HG03064 (cell line): ENCODE data around the gene WASF2.
"Not testable (repeated sequence)": the region's sequence is repeated elsewhere in the genome, so short reads cannot be mapped to it uniquely, and the experiment has no call there.

Source experiments
- ATAC-seq: cut with Tn5 transposase; IDR thresholded peaks from one replicate; pipeline ENCODE4 v1.9.1; 2021; ENCODE audit warnings: low read depth; ENCODE audit not compliant: unreplicated experiment

Gene WASF2, protein sequence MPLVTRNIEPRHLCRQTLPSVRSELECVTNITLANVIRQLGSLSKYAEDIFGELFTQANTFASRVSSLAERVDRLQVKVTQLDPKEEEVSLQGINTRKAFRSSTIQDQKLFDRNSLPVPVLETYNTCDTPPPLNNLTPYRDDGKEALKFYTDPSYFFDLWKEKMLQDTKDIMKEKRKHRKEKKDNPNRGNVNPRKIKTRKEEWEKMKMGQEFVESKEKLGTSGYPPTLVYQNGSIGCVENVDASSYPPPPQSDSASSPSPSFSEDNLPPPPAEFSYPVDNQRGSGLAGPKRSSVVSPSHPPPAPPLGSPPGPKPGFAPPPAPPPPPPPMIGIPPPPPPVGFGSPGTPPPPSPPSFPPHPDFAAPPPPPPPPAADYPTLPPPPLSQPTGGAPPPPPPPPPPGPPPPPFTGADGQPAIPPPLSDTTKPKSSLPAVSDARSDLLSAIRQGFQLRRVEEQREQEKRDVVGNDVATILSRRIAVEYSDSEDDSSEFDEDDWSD

DNA sequence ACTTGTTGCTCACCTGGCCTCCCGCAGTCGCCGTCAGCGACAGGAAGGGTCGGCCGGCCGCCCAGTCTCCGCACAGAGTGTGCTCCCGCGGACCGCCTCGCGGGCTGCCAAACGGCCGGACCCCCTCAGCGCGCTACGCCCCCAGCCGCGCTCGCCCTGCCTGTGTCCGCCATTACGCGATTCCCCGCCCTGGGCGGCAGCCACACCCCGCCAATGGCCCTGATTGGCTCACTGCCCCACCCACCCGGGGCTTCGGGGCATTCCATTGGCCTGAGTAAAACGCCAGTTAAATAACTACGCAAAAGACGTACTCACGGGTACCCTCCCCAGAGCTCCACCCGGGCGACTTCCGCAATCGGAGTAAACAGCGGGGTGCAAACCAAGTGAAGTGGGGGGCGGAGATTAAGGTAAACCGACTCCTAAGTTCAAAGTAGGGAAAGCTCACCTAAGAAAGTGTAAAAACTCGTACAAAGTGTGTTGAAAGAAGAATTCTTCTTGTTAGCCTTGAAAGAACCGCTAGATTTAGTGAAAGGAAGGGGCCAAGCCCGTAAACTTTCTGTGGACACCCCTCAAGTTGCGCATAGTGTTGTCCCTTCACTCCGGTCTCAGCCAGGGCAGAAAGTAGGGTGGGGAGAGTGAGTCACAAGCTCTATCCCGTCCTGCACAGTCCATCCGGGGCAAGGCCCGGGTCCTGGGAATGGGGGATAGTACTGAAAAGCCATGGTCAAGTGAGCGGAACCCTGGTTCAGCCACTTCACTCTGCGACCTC is at the start of gene WASF2:
Gene WASF2 (minus strand): TSS at position 195 of the 769 bp plus-strand sequence. CDS start 61,277 bp downstream, outside the sequence.
- peak; percentile 78 for ATAC-seq

DNA sequence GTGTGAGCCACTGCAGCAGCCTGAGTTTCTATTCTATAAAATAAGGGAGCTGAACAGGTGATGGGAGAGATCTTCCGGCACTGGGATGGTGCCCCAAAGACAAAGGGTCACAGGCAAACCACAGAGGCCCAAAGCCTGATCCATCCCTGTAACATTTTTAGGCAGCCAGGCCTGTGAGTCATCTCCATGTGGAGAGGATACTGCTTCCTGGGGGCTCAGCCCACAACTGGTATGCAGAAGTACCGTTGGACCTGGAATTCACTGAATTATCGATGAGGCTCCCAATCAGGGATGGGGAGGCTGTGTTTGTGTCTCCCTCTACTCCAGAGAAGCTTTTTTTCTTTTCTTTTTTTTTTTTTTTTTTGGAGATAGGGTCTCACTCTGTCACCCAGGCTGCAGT is 48.8 kb upstream of the WASF2 start:
- no peak for ATAC-seq

DNA sequence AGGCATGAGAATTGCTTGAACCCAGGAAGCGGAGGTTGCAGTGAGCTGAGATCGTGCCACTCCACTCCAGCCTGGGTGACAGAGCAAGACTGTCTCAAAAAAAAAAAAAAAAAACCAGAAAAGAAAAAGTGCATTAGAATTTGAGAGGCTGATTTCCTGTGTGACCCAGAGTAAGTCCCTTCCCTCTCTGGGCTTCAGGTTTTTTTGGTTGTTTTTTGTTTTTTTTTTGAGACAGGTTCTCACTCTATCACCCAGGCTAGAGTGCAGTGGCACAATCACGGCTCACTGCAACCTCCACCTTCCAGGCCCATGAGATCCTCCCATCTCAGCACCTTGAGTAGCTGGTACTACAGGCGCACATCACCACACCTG is 48.3 kb upstream of the WASF2 start:
- ATAC-seq: not testable (repeated sequence)

DNA sequence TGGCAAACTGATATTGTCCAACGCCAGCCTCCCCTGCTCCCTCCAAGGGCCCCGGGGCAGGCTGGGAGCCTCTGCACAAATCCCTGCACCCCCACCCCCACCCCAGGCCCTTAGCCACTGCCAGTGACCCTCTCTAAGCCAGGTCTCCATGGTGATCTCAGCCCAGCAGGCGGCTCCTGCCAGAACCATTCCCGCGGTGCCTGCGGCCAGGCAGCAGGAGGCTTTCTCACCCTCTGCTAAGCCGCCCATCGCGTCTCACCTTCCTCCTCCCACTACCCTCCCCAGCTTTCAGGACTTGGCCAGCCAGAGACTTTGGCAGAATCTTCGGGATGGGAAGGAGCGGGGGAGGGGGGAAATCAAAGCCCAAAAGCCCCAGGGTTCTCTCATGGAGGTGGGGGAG is 46.8 kb upstream of the WASF2 start:
- ATAC-seq: no peak

DNA sequence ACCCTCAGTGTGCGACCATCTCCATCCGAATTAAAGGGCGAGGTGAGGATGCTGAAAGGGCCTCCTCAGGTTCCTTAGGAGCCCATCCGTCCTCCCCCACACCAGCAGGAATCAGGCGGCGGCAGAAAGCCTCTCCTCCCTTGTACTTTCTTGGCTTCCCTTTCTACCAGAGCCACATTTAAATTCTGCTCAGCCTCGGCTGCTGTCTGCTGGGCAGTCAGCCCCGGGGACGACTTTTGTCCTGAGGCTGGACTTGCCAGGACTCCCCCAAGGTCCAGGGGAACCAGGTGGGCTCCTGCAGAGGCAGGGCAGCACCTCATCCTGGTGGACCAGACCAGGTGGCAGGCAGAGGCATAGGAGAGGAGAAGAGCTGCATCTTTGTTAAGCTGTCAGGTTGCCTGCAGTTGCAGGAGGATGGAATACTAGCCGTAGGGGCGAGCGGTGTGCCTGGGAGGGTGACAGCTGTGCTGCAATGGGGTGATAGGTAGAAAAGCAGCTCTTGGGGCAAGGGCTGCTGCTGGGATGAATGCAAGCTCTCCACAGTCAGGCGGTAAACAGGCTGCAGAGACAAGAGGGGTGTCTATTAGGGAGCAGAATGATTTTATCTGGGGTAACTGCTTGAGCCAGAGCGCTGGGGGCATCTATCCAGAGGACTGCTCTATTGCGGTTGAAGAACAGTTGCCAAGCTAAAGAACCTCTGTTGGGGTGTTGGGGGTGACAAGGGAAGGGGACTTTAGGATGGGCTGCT is 46.2 kb upstream of the WASF2 start:
- no peak for ATAC-seq

DNA sequence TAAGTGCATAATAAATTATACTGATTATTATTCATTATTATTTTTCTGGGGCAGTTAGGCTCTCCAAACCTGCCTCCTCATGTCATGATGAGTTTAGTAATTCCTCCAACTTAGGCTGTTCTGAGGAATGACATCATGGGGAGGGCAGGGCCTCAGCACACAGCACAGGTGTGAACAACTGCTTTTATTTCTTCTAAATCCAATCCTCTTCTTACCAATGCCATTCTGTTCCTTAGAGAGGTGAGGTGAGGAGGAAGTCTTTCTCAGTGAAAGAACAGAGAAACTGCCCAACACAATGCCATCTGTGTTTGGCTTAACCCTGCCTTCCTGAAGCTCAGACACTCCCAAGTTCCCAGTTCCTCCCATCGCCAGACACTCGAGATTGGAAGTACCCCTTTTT is 45.4 kb upstream of the WASF2 start:
- no peak for ATAC-seq

DNA sequence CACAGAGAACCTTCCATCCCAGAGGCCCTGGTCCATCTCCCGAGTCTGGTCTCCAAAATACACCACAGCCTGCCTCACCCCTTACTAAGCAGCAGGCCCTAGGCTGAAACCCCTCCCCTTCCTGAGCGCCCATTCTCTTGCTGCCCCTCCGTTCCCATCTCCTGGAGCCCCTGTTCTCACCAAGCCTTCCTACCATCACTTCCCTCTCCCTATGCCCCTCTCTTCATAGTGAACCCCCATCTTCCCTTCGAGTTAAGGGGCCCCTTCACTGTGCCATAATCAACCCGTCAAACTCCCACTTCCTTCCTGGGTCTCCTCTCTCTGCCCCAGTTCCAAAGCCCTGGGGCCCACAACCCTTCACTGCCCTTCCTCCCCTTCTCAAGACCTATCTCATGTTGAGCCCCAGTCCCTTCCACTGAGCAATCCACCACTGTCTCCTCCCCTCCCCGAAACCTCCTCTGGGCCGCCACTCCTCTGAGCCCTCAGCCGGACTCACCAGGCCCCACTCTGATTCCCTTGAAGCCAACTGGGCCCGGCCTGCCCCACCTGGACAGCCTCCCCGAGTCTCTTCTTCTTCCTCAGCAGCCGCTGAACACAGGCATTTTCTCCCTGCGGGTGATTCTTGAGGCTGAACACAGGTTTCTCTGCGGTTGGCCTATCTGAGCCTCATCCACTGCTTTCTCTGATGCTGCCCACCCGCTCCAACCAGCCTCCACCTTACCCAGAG is 42.2 kb upstream of the WASF2 start:
- no peak for ATAC-seq

DNA sequence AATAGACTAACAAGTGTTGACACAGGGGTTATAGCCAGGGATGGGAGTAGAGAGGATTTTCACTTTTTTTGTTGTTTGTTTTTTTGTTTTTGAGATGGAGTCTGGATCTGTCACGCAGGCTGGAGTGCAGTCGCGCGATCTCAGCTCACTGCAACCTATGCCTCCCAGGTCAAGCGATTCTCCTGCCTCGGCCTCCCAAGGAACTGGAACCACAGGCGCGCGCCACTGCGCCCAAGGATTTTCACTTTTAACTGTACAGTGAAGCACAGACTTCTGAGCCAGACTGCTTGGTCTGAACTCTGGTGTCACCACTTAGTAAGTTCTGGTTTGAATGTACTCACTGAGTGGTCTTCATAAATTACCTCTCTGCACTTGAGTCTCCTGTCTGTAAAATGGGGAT is 40.2 kb upstream of the WASF2 start:
- no peak for ATAC-seq

DNA sequence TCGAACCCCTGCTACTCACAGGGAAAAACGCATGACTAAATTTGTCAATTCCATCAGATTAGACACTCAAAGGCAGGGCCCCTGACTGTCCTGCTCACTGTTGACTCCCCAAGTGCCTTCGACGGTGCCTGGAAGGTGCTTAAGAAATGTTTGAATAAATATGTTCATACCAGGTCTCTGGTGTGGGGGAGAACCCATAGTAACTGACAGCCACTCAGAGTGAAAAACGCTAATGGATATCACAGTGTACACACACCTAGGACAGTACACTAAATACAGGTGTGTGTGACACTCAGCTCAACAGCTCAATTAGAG is 39.7 kb upstream of the WASF2 start:
- no peak for ATAC-seq

DNA sequence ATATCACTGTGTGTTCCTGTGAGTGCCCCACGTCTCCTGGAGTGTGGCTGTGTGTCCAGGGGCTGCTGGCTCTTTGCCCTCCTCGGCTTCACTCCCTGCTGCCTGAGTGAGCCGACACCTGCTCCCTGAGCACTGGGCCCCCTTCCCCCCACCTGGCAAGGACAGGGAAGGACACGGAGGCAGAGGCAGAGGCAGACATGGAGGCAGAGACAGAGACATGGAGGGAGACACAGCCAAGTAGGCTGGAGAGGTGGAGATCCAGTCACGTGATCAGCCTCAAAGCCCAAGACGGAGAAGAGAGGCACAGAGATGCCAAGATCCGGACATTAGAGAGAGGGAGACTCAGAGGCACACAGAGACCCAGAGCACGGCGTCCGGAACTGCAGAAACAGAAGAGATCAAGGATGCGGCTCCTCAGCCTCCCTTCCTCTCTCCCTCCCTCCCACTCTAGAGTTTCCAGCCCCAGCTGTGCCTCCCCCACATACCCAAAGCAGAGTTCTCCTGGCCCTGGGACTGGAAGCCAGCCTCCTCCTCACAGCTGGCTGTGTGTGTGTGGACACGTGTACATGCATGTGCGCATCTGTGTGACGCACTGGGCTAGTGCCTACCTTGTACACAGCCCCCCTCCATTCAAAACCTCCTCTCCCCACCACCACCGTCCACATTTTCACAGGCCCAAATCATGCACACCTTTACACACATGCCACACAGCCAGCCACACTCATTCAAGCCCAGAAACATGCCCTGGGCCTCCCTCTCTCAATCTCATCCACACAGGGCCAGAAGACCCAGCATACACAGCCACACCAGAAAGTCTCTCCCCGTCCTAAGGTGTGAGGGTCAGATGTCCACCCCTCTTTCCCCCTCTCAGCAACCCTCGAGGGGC is 39.1 kb upstream of the WASF2 start:
- ATAC-seq: no peak

DNA sequence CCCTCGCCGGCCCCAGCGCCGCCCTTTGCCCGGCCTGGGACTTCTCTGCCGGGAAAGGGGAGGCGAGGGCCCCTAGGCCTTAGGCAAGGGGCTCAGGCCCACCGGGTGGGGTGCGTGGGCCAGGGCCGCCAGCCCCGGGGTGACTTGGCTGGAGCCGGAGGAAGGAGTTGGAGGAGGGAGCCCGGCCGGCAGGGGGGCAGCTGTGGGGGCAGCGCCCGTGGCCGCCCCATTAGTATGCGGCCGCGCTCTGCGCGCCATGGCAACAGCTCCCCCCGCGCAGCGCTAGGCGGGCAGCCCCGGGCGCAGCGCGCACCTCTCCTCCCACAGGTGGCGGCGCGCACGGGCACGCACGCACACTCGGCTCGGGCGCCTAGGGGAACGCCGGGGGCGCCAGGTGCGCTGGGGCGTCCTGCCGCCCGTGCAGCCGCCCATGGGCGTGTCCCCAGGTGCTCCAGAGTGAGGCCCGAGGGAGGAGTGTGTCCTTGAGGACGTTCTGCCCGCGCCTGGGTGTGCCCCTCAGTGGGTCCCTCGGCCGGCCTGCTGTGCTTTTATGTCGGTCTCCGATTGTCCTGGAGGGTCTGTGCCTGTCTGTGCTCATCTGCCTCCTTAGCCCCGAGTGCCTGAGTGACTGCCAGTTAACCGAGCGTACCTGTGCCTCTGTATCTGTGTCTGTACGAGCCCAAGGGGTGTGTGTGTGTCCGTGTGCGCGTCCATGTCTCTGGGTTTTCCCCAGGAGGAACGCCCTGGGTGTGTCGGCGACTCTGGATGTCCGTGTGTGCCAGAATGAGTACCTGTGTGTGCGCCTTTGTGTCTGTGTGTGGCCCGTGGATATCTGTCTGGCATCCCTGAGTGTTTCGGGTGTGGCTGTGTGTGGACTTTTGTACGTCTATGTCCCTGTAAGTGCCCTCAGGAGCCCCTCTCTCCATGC is 38.2 kb upstream of the WASF2 start:
- no peak for ATAC-seq

DNA sequence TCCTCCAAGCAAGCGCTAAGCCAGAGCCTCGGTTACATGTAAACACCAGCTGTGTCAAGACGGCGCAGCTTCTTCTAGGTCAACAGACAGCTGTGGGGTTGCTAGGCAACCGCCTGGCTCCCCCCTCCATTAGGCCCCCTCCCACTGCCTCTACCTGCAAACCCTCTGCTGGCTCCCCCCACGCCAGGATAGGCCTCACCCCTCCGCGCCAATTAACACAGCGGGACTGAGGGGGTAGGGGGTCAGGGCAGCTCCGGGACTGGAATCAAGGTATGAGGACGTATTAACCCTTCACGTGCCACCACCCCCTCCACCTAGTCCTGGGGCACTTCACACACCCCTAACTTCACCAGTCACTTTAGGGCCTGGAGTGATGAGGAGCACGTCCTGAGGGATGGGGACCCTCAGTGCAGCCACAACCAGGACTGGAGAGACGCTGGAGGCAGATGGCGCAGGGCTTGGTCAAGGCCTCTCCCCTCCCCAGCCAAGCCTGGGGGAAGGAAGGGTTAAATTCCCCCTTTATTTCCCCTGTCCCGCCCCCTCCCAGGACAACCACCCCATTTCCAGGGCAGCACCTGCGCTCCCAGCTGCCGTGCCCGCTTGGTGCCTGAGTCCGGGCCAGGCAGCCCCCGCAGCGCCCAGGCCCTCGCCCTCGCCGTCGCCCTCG is 37.4 kb upstream of the WASF2 start:
- ATAC-seq: no peak

DNA sequence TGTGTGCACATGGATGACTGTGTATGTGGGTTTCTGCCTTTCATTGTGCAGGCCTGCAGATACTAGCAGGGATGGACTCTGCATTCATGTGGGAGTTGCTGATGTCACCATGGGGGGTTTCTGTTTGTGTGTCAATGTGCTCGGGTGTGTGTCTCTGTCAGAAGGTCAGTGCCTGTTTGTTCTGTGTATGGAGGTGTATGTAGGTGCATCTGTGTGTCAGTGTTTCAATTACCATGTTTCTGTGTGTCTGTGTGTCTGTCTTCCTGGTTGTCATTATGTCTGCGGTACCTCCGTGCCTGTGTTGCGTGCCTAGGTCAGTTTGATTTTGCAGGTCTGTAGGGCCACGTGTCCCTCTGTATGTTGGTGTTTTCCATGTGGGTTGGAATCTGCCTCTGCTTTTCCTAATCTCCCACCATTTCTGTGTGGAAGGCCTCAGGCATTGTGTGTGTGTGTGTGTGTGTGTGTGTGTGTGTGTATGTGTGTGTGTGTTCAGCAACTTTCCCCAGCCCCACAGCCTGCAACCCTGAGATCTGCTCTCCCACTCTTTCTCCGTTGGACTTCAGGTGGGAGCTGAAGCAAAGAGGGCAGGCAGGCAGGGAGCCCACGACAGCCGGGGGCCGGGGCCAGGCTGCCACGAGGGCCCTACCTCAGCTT is 36.7 kb upstream of the WASF2 start:
- ATAC-seq: no peak

DNA sequence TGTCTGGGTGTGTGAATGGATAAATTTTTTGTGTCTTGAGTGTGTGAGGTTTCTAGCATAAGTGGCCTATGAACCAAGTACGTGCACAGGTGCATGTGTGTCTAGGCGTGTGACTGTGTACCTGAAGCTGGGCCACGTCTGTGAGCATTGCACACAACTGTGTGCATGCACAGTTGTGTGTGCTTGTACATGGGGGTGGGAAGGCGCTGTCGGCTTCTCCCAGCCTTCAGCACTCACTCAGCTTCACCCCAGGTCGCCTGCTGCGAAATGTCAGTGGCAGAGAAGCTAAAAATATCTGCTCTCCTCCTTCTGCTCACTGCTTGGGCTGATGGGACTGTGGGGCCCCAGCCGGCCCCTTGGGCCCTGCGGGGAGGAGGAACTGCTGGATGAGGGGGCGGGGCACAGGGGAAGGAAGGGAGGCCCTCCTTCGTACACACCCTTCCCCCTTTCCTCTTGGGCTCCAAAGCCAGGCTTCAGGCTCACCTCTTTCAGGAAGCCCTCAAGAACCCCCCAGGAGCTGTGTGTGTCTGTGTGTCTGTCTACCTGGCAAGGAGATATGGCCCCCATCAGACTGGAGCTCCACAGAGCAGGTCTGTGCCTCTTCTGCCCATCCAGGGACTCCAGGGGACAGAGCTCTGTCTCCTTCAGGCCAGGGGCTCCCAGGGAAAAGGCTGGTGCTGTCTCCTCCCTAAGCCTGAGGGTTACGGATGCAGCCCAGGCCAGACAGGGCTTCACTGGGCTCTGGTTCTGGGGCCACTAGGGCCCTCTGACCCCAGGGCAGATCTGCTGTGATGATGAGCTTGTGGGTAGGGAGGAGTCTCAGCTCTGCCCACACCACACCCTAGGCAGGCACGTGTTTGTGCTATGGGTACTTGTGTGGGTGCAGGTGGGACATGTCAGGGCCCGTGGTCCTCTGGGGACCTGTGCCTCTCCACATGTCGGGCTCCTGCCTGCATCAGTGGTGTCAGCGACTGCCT is 35.6 kb upstream of the WASF2 start:
- ATAC-seq: peak; percentile 47

DNA sequence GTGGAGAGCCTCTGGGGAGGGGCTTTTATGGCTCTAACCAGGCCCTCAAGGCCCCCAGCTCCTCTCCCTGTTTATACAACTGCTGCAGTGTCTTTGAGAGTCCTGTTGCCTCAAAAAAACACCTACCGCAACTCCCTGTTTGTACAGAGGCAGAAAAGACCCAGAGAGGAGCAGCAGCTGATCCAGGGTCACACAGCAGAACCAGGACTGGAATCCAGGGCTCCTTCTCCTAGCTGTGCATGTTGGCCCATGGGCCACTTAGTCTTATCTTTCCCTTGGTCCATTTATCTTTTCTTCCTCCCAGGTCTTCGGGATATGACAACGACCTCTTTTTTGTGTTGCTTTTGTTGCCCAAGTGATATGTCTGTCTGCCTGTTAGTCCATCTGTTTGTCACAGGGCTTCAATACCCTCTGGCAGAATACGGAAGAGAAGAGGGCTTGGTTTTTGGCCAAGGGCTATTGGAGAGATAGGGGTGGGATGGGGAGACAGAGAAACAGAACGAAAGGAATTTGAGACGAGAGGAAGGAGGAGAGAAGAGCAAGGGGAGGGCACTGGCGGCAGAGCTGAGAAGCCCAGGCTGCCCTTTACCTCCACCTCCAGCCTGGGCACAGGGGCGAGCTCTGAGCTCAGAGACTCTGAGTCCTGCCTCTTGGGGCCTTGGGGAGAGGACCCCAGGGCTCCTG is 33.5 kb upstream of the WASF2 start:
- ATAC-seq: no peak
